Measurements from ENCODE around the gene HS6ST1. TPM values are rescaled to one million over a fixed set of nuclear protein-coding genes. Genes with fewer than 3 reads are reported as not detected.

The HS6ST1 gene
- total RNA-seq, 1 experiment from 2014 or later: 21.5 TPM

- H3K9me3 ChIP-seq (ENCODE audit: low read length): no peaks in the 10 kb centered on the region
- peaks cover 25% of the 10 kb centered on the region for H3K4me1 ChIP-seq (ENCODE audit: insufficient read depth, low read length)
- H3K9ac ChIP-seq (ENCODE audit: low read length): no peak overlapping the region
- H3K9me2 ChIP-seq (replicated peaks; ENCODE audit: low read length): no peaks in the 10 kb centered on the region
- no peak overlapping the region for H2AFZ ChIP-seq (ENCODE audit: low read length)
- H3K4me2 ChIP-seq (ENCODE audit: low read length): no peak overlapping the region
- no peaks in the 10 kb centered on the region for H3F3A ChIP-seq (ENCODE audit: low read length, unreplicated experiment)
- no peak overlapping the region for H3K27ac ChIP-seq (ENCODE audit: low read length)
- H4K20me1 ChIP-seq (ENCODE audit: low read length): peaks cover 4% of the 10 kb centered on the region; the same call in 1 of the 2 replicates
- intact Hi-C loops (cut with micrococcal nuclease): loop anchor here (5.0 to 10.0 kb wide), 3 partner anchors 75 to 245 kb away; no protein-coding TSS in a partner anchor
- no peak overlapping the region for H3K4me3 ChIP-seq (ENCODE audit: low read length)
- ChIA-PET POLR2A (ENCODE audit: unreplicated experiment) (no interaction called here), CTCF (no interaction called here)
- BruUV-seq (replicated peaks): no TSS peak
- TF ChIP-seq EZH2phosphoT487 (IDR thresholded peaks at IDR 0.05; ENCODE audit: borderline replicate concordance, low read length): no peak
- no peak for TF ChIP-seq EZH2 (IDR thresholded peaks at IDR 0.05; ENCODE audit: low read length, unreplicated experiment)
- TF ChIP-seq CTCF (conservative IDR thresholded peaks at IDR 0.05; ENCODE audit: low read depth, low read length): no peak
- H3K79me2 ChIP-seq (ENCODE audit: low read length): peaks cover 56% of the 10 kb centered on the region
- H3K36me3 ChIP-seq (ENCODE audit: low read depth, low read length): no peaks in the 10 kb centered on the region
- ATAC-seq: no peak
- DNase-seq: no peak
- H3K27me3 ChIP-seq (ENCODE audit: low read length): no peaks in the 10 kb centered on the region
Measured at GRCh38 chr2:128309280-128310093, 9.2 kb downstream of the HS6ST1 start.

- Histone ChIP-seq H4K20me1 (ENCODE audit: low read length) (peaks cover 4% of the 10 kb centered on the region; the same call in 1 of the 2 replicates), H3K9me3 (ENCODE audit: low read length) (no peaks in the 10 kb centered on the region), H3K27ac (ENCODE audit: low read length) (no peak overlapping the region), H2AFZ (ENCODE audit: low read length) (no peak overlapping the region), H3K9ac (ENCODE audit: low read length) (no peak overlapping the region), H3K27me3 (ENCODE audit: low read length) (no peaks in the 10 kb centered on the region), H3K79me2 (ENCODE audit: low read length) (peaks cover 56% of the 10 kb centered on the region), H3F3A (ENCODE audit: low read length, unreplicated experiment) (no peaks in the 10 kb centered on the region), H3K4me3 (ENCODE audit: low read length) (no peak overlapping the region), H3K9me2 (replicated peaks; ENCODE audit: low read length) (no peaks in the 10 kb centered on the region), H3K4me1 (ENCODE audit: insufficient read depth, low read length) (peaks cover 27% of the 10 kb centered on the region), H3K36me3 (ENCODE audit: low read depth, low read length) (no peaks in the 10 kb centered on the region), H3K4me2 (ENCODE audit: low read length) (no peak overlapping the region)
- DNase-seq (no peak), ATAC-seq (no peak)
- CTCF ChIA-PET: interaction anchor here (0.6 kb wide), 1 partner anchor 75 kb away, joined by 3 read pairs; no protein-coding TSS in a partner anchor
- intact Hi-C loops (cut with micrococcal nuclease): loop anchor here (5.0 to 10.0 kb wide), 3 partner anchors 74 to 244 kb away; no protein-coding TSS in a partner anchor
- POLR2A ChIA-PET (ENCODE audit: unreplicated experiment): no interaction called here
- no TSS peak for BruUV-seq (replicated peaks)
- TF ChIP-seq CTCF (conservative IDR thresholded peaks at IDR 0.05; ENCODE audit: low read depth, low read length): no peak
- no peak for TF ChIP-seq EZH2phosphoT487 (IDR thresholded peaks at IDR 0.05; ENCODE audit: borderline replicate concordance, low read length)
- no peak for TF ChIP-seq EZH2 (IDR thresholded peaks at IDR 0.05; ENCODE audit: low read length, unreplicated experiment)
Measured at GRCh38 chr2:128308889-128309279, 9.8 kb downstream of the HS6ST1 start.

GRCh38 chr2:128308284-128308731, 10.4 kb downstream of the HS6ST1 start:
- POLR2A ChIA-PET (ENCODE audit: unreplicated experiment): no interaction called here
- Histone ChIP-seq H2AFZ (ENCODE audit: low read length) (no peak overlapping the region), H3K4me3 (ENCODE audit: low read length) (no peak overlapping the region), H3K79me2 (ENCODE audit: low read length) (peaks cover 56% of the 10 kb centered on the region), H3K4me2 (ENCODE audit: low read length) (no peak overlapping the region), H3K27me3 (ENCODE audit: low read length) (no peaks in the 10 kb centered on the region), H3K9ac (ENCODE audit: low read length) (no peak overlapping the region), H3K4me1 (ENCODE audit: insufficient read depth, low read length) (peaks cover 27% of the 10 kb centered on the region), H3K36me3 (ENCODE audit: low read depth, low read length) (no peaks in the 10 kb centered on the region), H3K9me2 (replicated peaks; ENCODE audit: low read length) (no peaks in the 10 kb centered on the region), H3F3A (ENCODE audit: low read length, unreplicated experiment) (no peaks in the 10 kb centered on the region), H3K9me3 (ENCODE audit: low read length) (no peaks in the 10 kb centered on the region), H3K27ac (ENCODE audit: low read length) (no peak overlapping the region), H4K20me1 (ENCODE audit: low read length) (peaks cover 3% of the 10 kb centered on the region; the same call in 1 of the 2 replicates)
- CTCF ChIA-PET: interaction anchor here (0.6 kb wide), 1 partner anchor 74 kb away, joined by 3 read pairs; no protein-coding TSS in a partner anchor
- ATAC-seq (no peak), DNase-seq (no peak)
- TF ChIP-seq CTCF (conservative IDR thresholded peaks at IDR 0.05; ENCODE audit: low read depth, low read length): no peak
- no peak for TF ChIP-seq EZH2phosphoT487 (IDR thresholded peaks at IDR 0.05; ENCODE audit: borderline replicate concordance, low read length)
- no peak for TF ChIP-seq EZH2 (IDR thresholded peaks at IDR 0.05; ENCODE audit: low read length, unreplicated experiment)
- no TSS peak for BruUV-seq (replicated peaks)
- intact Hi-C loops (cut with micrococcal nuclease): loop anchor here (5.0 to 10.0 kb wide), 3 partner anchors 74 to 244 kb away; no protein-coding TSS in a partner anchor

All from PC-3 (cell line).